Measurements from ENCODE around the gene SUGP1. TPM values are rescaled to one million over a fixed set of nuclear protein-coding genes. Genes with fewer than 3 reads are reported as not detected.

SUGP1 gene
- total and polyA plus RNA-seq, 2 of the 13 experiments (the other 11 are each of a cell fraction or from before 2014, with no cell fraction given), result 21.6 to 25.9 TPM

DNA sequence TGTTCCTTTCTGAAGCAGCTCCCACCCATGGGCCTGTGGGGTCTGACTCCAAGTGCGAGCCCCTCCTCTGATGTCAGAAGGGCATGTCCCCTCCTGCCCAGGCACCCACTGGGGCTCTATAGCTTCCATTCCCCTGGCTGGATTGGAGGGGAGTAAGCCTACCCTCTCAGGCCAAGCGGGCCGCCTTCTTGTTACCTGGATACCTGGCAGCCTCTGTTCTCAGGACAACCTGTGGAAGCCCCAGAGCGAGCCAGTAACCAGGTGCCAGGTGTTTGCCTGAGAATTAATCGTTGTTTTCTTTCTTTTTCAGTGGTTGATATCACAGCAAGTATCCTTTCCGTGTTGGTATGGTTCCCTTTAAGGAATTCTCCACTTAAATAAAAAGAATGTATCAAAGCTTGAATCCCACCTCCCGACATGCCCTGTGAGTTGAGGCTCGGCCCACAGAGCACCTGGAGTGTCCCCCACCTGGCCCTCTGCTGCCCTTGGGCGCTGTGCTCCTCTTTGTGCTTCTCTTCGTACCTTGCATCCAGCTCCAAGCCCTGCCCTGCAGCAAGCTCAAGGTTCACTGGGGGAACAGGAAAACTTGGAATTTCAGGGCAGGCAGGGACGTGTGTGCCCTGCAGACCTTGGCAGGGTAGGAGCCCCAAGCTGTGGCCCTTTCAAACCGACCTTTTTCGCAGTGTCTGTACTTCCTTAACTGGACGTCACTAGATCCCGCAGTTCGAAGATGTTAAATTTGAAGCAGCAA is 15.3 kb upstream of the SUGP1 start:
- ATAC-seq (peak; percentile 39), FAIRE-seq (no peak), DNase-seq (ENCODE audit: low spot score) (no peak)
- no peaks in the 10 kb centered on the region for H4K20me1 ChIP-seq (ENCODE audit: insufficient read depth, low read length)
- no peak overlapping the region for H3K4me2 ChIP-seq (ENCODE audit: low read depth, low read length)
- no peak overlapping the region for H3K4me3 ChIP-seq (replicated peaks in 1 of 3; ENCODE audit: insufficient read depth in 1 of 3, low read depth in 2 of 3, low read length in 3 of 3)
- intact Hi-C loops (cut with micrococcal nuclease; ENCODE audit: unreplicated experiment), result no loop called here
- no TSS peak for BruUV-seq (replicated peaks)
- 81% methylated on average over 16 of the region's 16 CpGs for WGBS (ENCODE audit: low lambda C conversion rate)
- peaks cover 9% of the 10 kb centered on the region for H3K4me1 ChIP-seq (ENCODE audit: insufficient read depth, low read length)
- in situ Hi-C loops (cut with HindIII; ENCODE audit: extremely low pct_ligation_motif_present, low pct_unique_long_range_greater_than_20kb), result no loop called here
- H3K9ac ChIP-seq (ENCODE audit: insufficient read depth, low read depth, low read length), result no peak overlapping the region
- POLR2A ChIA-PET, result no interaction called here
- H3K79me2 ChIP-seq (ENCODE audit: insufficient read depth, low read length), result no peaks in the 10 kb centered on the region
- TF ChIP-seq ZNF672 (CRISPR knock-in tag; IDR thresholded peaks at IDR 0.05), result no peak
- no peak for TF ChIP-seq FOXO1 (CRISPR knock-in tag; IDR thresholded peaks at IDR 0.05)
- no peak for TF ChIP-seq GATAD1 (CRISPR knock-in tag; IDR thresholded peaks at IDR 0.05)
- TF ChIP-seq ZBTB38 (CRISPR knock-in tag; IDR thresholded peaks at IDR 0.05), result 0 out of 2 replicates have a peak, but pooled peaks have one; percentile 27
- TF ChIP-seq ZFP41 (CRISPR knock-in tag; IDR thresholded peaks at IDR 0.05; ENCODE audit: borderline replicate concordance), result no peak
- TF ChIP-seq KDM5B (CRISPR knock-in tag; IDR thresholded peaks at IDR 0.05; ENCODE audit: borderline replicate concordance), result no peak
- no peak for TF ChIP-seq ZNF260 (CRISPR knock-in tag; IDR thresholded peaks at IDR 0.05; ENCODE audit: borderline replicate concordance, low read depth)
- peaks cover 28 to 52% of the 10 kb centered on the region in 2 experiments; a peak in 4 of 5 replicates for H3K36me3 ChIP-seq (replicated peaks in 1 of 2; ENCODE audit: control insufficient read depth in 1 of 2, insufficient read depth in 2 of 2, low read length in 2 of 2)
- CTCF ChIA-PET (ENCODE audit: low intra/inter-chr PET ratio, low total read pairs), result no interaction called here
- H3K27ac ChIP-seq (ENCODE audit: extremely low read length, insufficient read depth, low read length), result no peak overlapping the region
- no peak overlapping the region for H2AFZ ChIP-seq (ENCODE audit: low read length)
- H3K27me3 ChIP-seq (ENCODE audit: control insufficient read depth in 1 of 2, insufficient read depth in 2 of 2, low read length in 2 of 2), result no peaks in the 10 kb centered on the region
- no peaks in the 10 kb centered on the region for H3K9me3 ChIP-seq (ENCODE audit: low read length)

DNA sequence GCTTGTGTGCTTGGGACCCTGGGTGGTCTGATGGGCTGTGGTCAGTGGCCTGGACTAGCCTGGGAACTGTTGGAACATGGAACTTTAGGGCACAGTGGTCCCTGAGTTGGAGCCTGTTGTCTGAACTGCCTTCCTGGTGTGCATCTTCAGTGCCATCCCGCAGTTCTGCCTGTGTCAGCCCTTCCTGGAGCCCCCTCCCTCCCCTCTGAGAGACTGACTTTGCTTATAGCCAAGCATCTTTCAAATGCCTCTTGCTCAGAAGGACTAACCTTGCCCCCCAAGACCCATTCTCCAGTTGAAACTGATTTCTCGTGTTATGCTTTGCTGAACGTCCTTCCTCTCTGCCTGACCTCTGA is 14.7 kb upstream of the SUGP1 start:
- H3K27ac ChIP-seq (ENCODE audit: extremely low read length, insufficient read depth, low read length), result no peak overlapping the region
- H3K27me3 ChIP-seq (ENCODE audit: control insufficient read depth in 1 of 2, insufficient read depth in 2 of 2, low read length in 2 of 2), result no peaks in the 10 kb centered on the region
- intact Hi-C loops (cut with micrococcal nuclease; ENCODE audit: unreplicated experiment), result no loop called here
- TF ChIP-seq DMAP1 (CRISPR knock-in tag; IDR thresholded peaks at IDR 0.05) (no peak), ZNF781 (CRISPR knock-in tag; IDR thresholded peaks at IDR 0.05; ENCODE audit: borderline replicate concordance, not compliant biosample characterization) (no peak), IKZF1 (IDR thresholded peaks at IDR 0.05) (no peak), ZNF143 (CRISPR knock-in tag; IDR thresholded peaks at IDR 0.05) (no peak), CCAR2 (optimal IDR thresholded peaks at IDR 0.05; ENCODE audit: low read depth, low read length) (no peak), RBM22 (optimal IDR thresholded peaks at IDR 0.05; ENCODE audit: low read length) (peak; percentile 72)
- TF ChIP-seq, protein P1, sequence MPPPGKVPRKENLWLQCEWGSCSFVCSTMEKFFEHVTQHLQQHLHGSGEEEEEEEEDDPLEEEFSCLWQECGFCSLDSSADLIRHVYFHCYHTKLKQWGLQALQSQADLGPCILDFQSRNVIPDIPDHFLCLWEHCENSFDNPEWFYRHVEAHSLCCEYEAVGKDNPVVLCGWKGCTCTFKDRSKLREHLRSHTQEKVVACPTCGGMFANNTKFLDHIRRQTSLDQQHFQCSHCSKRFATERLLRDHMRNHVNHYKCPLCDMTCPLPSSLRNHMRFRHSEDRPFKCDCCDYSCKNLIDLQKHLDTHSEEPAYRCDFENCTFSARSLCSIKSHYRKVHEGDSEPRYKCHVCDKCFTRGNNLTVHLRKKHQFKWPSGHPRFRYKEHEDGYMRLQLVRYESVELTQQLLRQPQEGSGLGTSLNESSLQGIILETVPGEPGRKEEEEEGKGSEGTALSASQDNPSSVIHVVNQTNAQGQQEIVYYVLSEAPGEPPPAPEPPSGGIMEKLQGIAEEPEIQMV (CRISPR knock-in tag; IDR thresholded peaks at IDR 0.05; ENCODE audit: low read depth), result no peak
- TF ChIP-seq, protein P2, sequence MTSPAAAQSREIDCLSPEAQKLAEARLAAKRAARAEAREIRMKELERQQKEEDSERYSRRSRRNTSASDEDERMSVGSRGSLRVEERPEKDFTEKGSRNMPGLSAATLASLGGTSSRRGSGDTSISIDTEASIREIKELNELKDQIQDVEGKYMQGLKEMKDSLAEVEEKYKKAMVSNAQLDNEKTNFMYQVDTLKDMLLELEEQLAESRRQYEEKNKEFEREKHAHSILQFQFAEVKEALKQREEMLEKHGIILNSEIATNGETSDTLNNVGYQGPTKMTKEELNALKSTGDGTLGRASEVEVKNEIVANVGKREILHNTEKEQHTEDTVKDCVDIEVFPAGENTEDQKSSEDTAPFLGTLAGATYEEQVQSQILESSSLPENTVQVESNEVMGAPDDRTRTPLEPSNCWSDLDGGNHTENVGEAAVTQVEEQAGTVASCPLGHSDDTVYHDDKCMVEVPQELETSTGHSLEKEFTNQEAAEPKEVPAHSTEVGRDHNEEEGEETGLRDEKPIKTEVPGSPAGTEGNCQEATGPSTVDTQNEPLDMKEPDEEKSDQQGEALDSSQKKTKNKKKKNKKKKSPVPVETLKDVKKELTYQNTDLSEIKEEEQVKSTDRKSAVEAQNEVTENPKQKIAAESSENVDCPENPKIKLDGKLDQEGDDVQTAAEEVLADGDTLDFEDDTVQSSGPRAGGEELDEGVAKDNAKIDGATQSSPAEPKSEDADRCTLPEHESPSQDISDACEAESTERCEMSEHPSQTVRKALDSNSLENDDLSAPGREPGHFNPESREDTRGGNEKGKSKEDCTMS (CRISPR knock-in tag; conservative IDR thresholded peaks at IDR 0.05), result no peak
- H3K79me2 ChIP-seq (ENCODE audit: insufficient read depth, low read length), result no peaks in the 10 kb centered on the region
- in situ Hi-C loops (cut with HindIII; ENCODE audit: extremely low pct_ligation_motif_present, low pct_unique_long_range_greater_than_20kb), result no loop called here
- H4K20me1 ChIP-seq (ENCODE audit: insufficient read depth, low read length), result no peaks in the 10 kb centered on the region
- ChIA-PET POLR2A (no interaction called here), CTCF (ENCODE audit: low intra/inter-chr PET ratio, low total read pairs) (no interaction called here)
- no TSS peak for BruUV-seq (replicated peaks)
- FAIRE-seq (no peak), ATAC-seq (no peak), DNase-seq (ENCODE audit: low spot score) (no peak)
- WGBS (ENCODE audit: low lambda C conversion rate), result 94% methylated on average over 3 of the region's 3 CpGs
- H3K4me3 ChIP-seq (replicated peaks in 1 of 3; ENCODE audit: insufficient read depth in 1 of 3, low read depth in 2 of 3, low read length in 3 of 3), result no peak overlapping the region
- H3K4me2 ChIP-seq (ENCODE audit: low read depth, low read length), result no peak overlapping the region
- peaks cover 9% of the 10 kb centered on the region for H3K4me1 ChIP-seq (ENCODE audit: insufficient read depth, low read length)
- H3K36me3 ChIP-seq (replicated peaks in 1 of 2; ENCODE audit: control insufficient read depth in 1 of 2, insufficient read depth in 2 of 2, low read length in 2 of 2), result peaks cover 29 to 52% of the 10 kb centered on the region in 2 experiments; a peak in 4 of 5 replicates
- H3K9ac ChIP-seq (ENCODE audit: insufficient read depth, low read depth, low read length), result no peak overlapping the region
- H2AFZ ChIP-seq (ENCODE audit: low read length), result no peak overlapping the region
- H3K9me3 ChIP-seq (ENCODE audit: low read length), result no peaks in the 10 kb centered on the region
